Activated CD4-positive, alpha-beta T cell treated with anti-CD3 and anti-CD28 coated beads, Interleukin-2, amount 50 U/mL, for 48 hours (primary cell): ENCODE data around the gene EME2.

Source experiments
- DNase-seq, 2 experiments: peaks; one replicate each; pipeline ENCODE4 v3.0.0-alpha.2; 2020

EME2 gene

GRCh38 chr16:1768061-1768766 lies 4.4 kb upstream of the EME2 start:
- no peak for DNase-seq

GRCh38 chr16:1768767-1769401 lies 3.7 kb upstream of the EME2 start:
- DNase-seq: no peak

- no peak for DNase-seq
Observed at GRCh38 chr16:1769402-1770300, 3.0 kb upstream of the EME2 start.

GRCh38 chr16:1770328-1771187 lies 2.1 kb upstream of the EME2 start:
- DNase-seq: peak; percentile 64 to 71

GRCh38 chr16:1771188-1771863 lies 1.3 kb upstream of the EME2 start, which contains the start of gene NME3:
Gene NME3, minus strand, starts transcription at chr16:1771543. Its CDS starts 9 bp downstream, at chr16:1771534.
- DNase-seq: peak; percentile 84 to 86

GRCh38 chr16:1771864-1772361 lies 697 bp upstream of the EME2 start:
- DNase-seq: peak in 1 of 2 experiments; percentile 22

GRCh38 chr16:1772908-1773702 lies 495 bp downstream of the EME2 start, which contains the start of gene MRPS34:
Gene MRPS34, minus strand, starts transcription at chr16:1773134. Its CDS starts 15 bp downstream, at chr16:1773119.
- peak; percentile 83 to 86 for DNase-seq

- DNase-seq: peak; percentile 29 to 39
Observed at GRCh38 chr16:1773703-1774447, 1.3 kb downstream of the EME2 start.

GRCh38 chr16:1774448-1774780 lies 1.8 kb downstream of the EME2 start:
- no peak for DNase-seq

- no peak for DNase-seq
Observed at GRCh38 chr16:1775006-1775845, 2.6 kb downstream of the EME2 start.

- DNase-seq: no peak
Observed at GRCh38 chr16:1775846-1776671, 3.4 kb downstream of the EME2 start.

- DNase-seq: no peak
Observed at GRCh38 chr16:1776672-1776955, 4.0 kb downstream of the EME2 start.

- no peak for DNase-seq
Observed at GRCh38 chr16:1776991-1777374, 4.4 kb downstream of the EME2 start.

- DNase-seq: no peak
Observed at GRCh38 chr16:1777375-1778199, 5.0 kb downstream of the EME2 start.

GRCh38 chr16:1778200-1779179 lies 5.9 kb downstream of the EME2 start:
- no peak for DNase-seq

- DNase-seq: no peak
Observed at GRCh38 chr16:1779234-1779701, 6.7 kb downstream of the EME2 start.
